Activated CD4-positive, alpha-beta T cell treated with anti-CD3 and anti-CD28 coated beads for 36 hours (primary cell): ENCODE measurements around the gene JAK1. TPM values are rescaled to one million over a fixed set of nuclear protein-coding genes. Genes with fewer than 3 reads are reported as not detected.

Experiments
- ATAC-seq: fragments of 200-7000 bp; cut with Tn5 transposase; one replicate; pipeline ENCODE4 v1.10.0; 2021; ENCODE audit warnings: mild to moderate bottlenecking, moderate library complexity
- CTCF ChIA-PET: fragments of 350-600 bp; sonication (Branson Sonifier 250); formaldehyde crosslinking; loops from one replicate; lab custom pipeline; 2021; ENCODE audit warnings: antibody characterized with exemption; lab: Charles Lee
- POLR2A ChIA-PET: fragments of 350-600 bp; sonication (Branson Sonifier 250); formaldehyde crosslinking; loops from one replicate; lab custom pipeline; 2021; ENCODE audit warnings: antibody characterized with exemption, inconsistent platforms; lab: Charles Lee
- DNase-seq: peaks from one replicate; pipeline ENCODE4 v3.0.0-alpha.2; 2020
- H3K27ac Mint-ChIP-seq: one replicate; pipeline ENCODE4 v1.8.0; 2021; ENCODE audit warnings: mixed read lengths
- H3K27me3 Mint-ChIP-seq: one replicate; pipeline ENCODE4 v1.8.0; 2021; ENCODE audit warnings: mixed read lengths
- H3K36me3 Mint-ChIP-seq: one replicate; pipeline ENCODE4 v1.8.0; 2021; ENCODE audit warnings: low read depth, mixed read lengths
- H3K4me1 Mint-ChIP-seq: one replicate; pipeline ENCODE4 v1.8.0; 2021; ENCODE audit warnings: mixed read lengths
- H3K4me3 Mint-ChIP-seq: one replicate; pipeline ENCODE4 v1.8.0; 2021; ENCODE audit warnings: mild to moderate bottlenecking, moderate library complexity, mixed read lengths
- H3K9me3 Mint-ChIP-seq: one replicate; pipeline ENCODE4 v1.8.0; 2021; ENCODE audit warnings: low read depth, mixed read lengths
- intact Hi-C, 2 experiments: fragments of 100-400 bp; cut with DNase I in 1 of 2; cut with micrococcal nuclease in 1 of 2; formaldehyde crosslinking; loops; one replicate each; pipeline versions ENCODE4 v1.14.2 to v1.15.1; 2022 to 2024; cut with DNase I, micrococcal nuclease
- total RNA-seq, 2 experiments: library from RNA; stranded (reverse); gene quantifications; one replicate each; pipeline ENCODE4 v1.2.3, GENCODE V29; 2021

JAK1 gene
- total RNA-seq, 2 experiments from 2014 or later, result 100 to 114 TPM

DNA sequence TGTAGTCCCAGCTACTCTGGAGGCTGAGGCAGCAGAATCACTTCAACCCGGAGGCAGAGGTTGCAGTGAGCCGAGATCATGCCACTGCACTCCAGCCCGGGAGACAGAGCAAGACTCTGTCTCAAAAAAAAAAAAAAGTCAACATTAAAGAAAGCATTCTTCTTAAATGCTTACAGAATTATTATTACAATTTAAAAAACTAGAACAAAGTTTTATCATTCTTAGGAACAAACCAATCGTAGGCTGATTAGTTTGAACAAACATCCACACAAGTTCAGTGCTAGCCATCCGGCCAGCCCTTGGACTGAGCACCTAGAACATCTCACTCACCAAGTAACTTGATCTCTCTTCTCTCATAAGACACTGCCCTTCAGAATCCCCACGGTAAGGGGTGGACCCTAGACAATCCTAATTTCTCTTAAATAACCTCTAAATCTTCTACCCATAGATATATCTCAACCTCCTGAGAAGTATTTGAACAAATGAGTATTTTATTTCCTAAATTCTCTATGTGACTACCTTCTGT is 16.0 kb downstream of the JAK1 start:
- no peak overlapping the region for H3K4me3 Mint-ChIP-seq
- H3K36me3 Mint-ChIP-seq, result no peaks in the 10 kb centered on the region
- DNase-seq (no peak), ATAC-seq (no peak)
- H3K27me3 Mint-ChIP-seq, result no peaks in the 10 kb centered on the region
- no peaks in the 10 kb centered on the region for H3K9me3 Mint-ChIP-seq
- ChIA-PET POLR2A (no interaction called here), CTCF (interaction anchor here (0.7 kb wide), 1 partner anchor 184 kb away, joined by 3 read pairs; no protein-coding TSS in a partner anchor)
- intact Hi-C loops, result no loop called here
- H3K27ac Mint-ChIP-seq, result peak overlapping the region; percentile 88
- H3K4me1 Mint-ChIP-seq, result peaks cover 74% of the 10 kb centered on the region

DNA sequence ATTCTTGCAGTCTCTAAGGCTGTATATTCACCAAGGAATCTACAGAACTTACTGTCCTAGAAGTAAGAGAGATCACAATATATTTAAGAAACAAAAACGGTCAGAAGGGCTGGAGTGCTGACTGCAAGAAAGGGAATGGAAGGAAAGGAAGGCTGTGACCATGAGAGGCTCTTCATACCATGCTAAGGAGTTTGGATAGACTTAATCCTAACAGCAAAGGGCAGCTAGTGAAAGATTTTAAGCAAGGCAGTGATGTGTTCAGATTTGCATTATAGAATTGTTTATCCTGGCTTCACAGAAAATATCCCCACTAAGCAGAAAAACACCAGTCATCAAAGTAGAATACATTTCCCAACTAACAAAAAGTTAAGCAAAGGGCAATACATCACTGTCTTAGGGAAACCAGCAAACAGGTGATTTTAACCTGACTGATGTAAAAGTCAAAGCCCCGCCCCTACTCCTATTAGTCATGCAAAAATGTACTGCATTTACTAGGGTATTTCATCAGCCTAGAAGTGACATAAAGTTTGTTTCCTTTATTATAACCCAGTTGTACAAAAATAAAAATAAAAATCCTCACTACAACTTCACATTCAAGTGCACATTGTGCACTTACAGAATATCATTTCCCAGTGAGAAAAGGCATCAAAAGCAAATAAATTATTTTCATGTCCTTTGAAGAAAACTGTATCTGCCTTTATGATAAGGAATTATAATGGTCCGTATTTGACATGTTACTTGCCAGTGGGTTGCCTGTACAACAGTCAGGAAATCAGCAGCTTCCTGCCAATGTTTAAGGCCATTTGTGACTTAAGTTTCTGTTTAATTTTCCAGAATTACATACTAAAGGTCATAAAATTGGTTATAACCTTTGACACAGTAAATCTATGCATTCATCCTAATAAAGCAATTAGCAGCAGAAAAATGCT is 17.2 kb downstream of the JAK1 start:
- intact Hi-C loops, result loop anchor here (1.0 kb wide), 2 partner anchors 16 to 27 kb away; no protein-coding TSS in a partner anchor
- CTCF ChIA-PET, result interaction anchor here (0.6 to 0.9 kb wide), 2 partner anchors 13 to 88 kb away, joined by 3 read pairs; no protein-coding TSS in a partner anchor
- peaks cover 2% of the 10 kb centered on the region for H3K36me3 Mint-ChIP-seq
- H3K4me1 Mint-ChIP-seq, result peaks cover 80% of the 10 kb centered on the region
- peak overlapping the region; percentile 86 for H3K27ac Mint-ChIP-seq
- ATAC-seq, result peak; percentile 87
- H3K4me3 Mint-ChIP-seq, result peak overlapping the region; percentile 29
- H3K9me3 Mint-ChIP-seq, result no peaks in the 10 kb centered on the region
- no peaks in the 10 kb centered on the region for H3K27me3 Mint-ChIP-seq
- peak; percentile 71 for DNase-seq
- POLR2A ChIA-PET, result no interaction called here

DNA sequence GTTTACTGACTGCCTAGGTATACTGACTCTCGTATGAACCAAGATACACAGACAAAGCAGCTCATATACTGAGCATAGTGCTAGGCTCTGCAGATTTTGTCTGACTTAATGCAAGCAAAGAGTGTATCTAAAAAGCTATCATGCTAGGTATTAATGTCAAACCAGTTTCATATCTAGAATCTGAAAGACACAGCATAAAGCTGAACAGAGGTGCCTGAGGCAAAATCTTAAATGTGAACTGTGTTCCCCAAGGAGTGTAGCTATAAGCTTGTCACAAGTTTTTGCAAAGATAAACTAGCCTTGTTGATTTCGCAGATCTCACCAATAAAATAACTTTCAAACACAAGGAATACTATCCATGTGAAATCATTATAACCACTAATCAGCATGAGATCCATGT is 18.1 kb downstream of the JAK1 start:
- CTCF ChIA-PET, result interaction anchor here (0.6 to 1.5 kb wide), 4 partner anchors 14 to 89 kb away, joined by 3 to 5 read pairs (median 4); no protein-coding TSS in a partner anchor
- no peak overlapping the region for H3K4me3 Mint-ChIP-seq
- no peak for ATAC-seq
- H3K9me3 Mint-ChIP-seq, result no peaks in the 10 kb centered on the region
- POLR2A ChIA-PET, result interaction anchor here (0.6 kb wide), 1 partner anchor 315 kb away, joined by 3 read pairs; no protein-coding TSS in a partner anchor
- H3K4me1 Mint-ChIP-seq, result peaks cover 74% of the 10 kb centered on the region
- peak overlapping the region; percentile 86 for H3K27ac Mint-ChIP-seq
- DNase-seq, result no peak
- no peaks in the 10 kb centered on the region for H3K27me3 Mint-ChIP-seq
- intact Hi-C loops, result no loop called here
- peaks cover 3% of the 10 kb centered on the region for H3K36me3 Mint-ChIP-seq

DNA sequence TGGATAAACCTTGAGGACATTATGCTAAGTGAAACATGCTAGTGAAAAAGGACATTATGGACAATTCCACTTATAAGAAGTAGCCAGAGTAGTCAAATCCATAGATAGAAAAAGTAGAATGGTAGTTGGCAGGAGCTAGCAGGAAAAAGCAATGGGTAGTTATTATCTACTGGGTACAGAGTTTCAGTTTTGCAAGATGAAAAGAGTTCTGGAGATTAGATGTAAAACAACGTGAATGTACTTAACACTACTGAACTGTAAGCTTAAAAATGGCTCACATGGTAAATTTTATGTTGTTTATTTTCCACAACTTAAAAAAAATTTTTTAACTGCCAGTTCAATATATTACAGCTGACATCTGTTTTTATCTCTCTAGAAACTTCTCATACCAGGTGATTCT is 19.4 kb downstream of the JAK1 start:
- Mint-ChIP-seq H3K4me1 (peaks cover 73% of the 10 kb centered on the region), H3K36me3 (peaks cover 5% of the 10 kb centered on the region), H3K9me3 (no peaks in the 10 kb centered on the region), H3K27me3 (no peaks in the 10 kb centered on the region), H3K27ac (peak overlapping the region; percentile 76), H3K4me3 (no peak overlapping the region)
- intact Hi-C loops, result no loop called here
- ChIA-PET CTCF (interaction anchor here (0.8 to 1.5 kb wide), 3 partner anchors 12 to 78 kb away, joined by 3 to 5 read pairs (median 3); no protein-coding TSS in a partner anchor), POLR2A (interaction anchor here (1.0 kb wide), 1 partner anchor 14 kb away, joined by 4 read pairs; no protein-coding TSS in a partner anchor)
- DNase-seq (no peak), ATAC-seq (no peak)

DNA sequence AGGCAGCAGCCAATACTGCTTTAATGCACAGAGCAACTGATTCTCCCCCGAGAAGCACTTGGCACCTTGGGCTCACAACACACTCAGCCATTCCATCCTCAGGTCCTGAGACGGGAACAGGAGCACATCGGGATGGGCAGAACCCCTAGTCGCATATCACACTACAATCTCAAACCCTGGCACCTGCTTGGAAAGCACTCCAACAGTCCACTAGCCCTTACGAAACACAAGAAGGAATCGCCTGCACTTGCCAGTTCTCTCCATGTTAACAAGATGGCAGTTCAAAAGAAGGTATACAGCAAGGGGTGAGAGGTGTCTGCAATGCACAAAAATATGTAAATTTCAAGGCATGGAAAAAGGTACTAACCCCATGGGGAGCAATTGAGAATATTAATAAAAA is 21.4 kb downstream of the JAK1 start:
- ATAC-seq, result no peak
- CTCF ChIA-PET, result no interaction called here
- intact Hi-C loops, result no loop called here
- DNase-seq, result no peak
- no peaks in the 10 kb centered on the region for H3K9me3 Mint-ChIP-seq
- peaks cover 5% of the 10 kb centered on the region for H3K36me3 Mint-ChIP-seq
- peaks cover 73% of the 10 kb centered on the region for H3K4me1 Mint-ChIP-seq
- no peak overlapping the region for H3K4me3 Mint-ChIP-seq
- H3K27ac Mint-ChIP-seq, result no peak overlapping the region
- POLR2A ChIA-PET, result no interaction called here
- H3K27me3 Mint-ChIP-seq, result no peaks in the 10 kb centered on the region

DNA sequence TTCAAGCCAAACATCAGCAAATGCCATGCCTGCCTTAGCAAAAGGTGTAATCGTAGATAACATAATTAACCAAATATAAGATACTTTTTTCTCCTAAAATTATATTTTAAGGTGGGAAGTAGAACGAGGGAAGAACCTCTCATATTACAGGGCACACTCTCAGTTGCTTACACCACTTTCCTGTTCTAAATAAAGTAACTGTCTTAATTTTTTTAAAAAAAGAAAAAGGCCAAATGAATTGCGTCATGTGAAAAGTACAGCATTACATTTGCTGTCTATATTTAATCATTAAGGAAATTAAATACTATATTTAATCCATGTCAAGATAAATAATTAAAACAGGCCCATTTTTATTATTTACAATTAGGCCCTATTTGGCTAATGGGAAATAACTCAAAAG is 23.7 kb downstream of the JAK1 start:
- Mint-ChIP-seq H3K36me3 (peaks cover 9% of the 10 kb centered on the region), H3K27ac (no peak overlapping the region), H3K27me3 (no peaks in the 10 kb centered on the region), H3K9me3 (peaks cover 3% of the 10 kb centered on the region), H3K4me3 (no peak overlapping the region), H3K4me1 (peaks cover 69% of the 10 kb centered on the region)
- ATAC-seq (no peak), DNase-seq (no peak)
- CTCF ChIA-PET, result no interaction called here
- intact Hi-C loops, result no loop called here
- POLR2A ChIA-PET, result no interaction called here

DNA sequence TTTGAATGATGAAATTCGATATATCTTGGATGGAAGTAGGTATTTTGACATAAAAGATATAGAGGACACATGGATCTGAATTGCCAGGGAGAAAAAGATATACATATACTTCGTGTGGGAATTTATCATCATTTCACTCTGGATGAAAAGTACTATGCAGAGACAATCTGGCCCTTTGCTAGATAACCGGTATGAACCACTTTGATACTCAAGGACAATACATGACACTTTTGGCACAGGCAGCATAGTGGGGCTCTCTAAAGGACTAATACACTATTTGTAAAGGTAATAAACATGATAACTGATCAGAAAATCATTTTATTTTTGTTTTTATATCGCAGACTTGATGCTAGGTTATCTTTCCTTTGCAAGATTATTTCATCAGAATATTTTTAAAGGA is 24.2 kb downstream of the JAK1 start:
- Mint-ChIP-seq H3K27me3 (no peaks in the 10 kb centered on the region), H3K9me3 (peaks cover 3% of the 10 kb centered on the region), H3K4me3 (no peak overlapping the region), H3K36me3 (peaks cover 13% of the 10 kb centered on the region), H3K27ac (peak overlapping the region; percentile 34), H3K4me1 (peaks cover 70% of the 10 kb centered on the region)
- POLR2A ChIA-PET, result no interaction called here
- DNase-seq, result no peak
- intact Hi-C loops, result no loop called here
- CTCF ChIA-PET, result no interaction called here
- no peak for ATAC-seq

DNA sequence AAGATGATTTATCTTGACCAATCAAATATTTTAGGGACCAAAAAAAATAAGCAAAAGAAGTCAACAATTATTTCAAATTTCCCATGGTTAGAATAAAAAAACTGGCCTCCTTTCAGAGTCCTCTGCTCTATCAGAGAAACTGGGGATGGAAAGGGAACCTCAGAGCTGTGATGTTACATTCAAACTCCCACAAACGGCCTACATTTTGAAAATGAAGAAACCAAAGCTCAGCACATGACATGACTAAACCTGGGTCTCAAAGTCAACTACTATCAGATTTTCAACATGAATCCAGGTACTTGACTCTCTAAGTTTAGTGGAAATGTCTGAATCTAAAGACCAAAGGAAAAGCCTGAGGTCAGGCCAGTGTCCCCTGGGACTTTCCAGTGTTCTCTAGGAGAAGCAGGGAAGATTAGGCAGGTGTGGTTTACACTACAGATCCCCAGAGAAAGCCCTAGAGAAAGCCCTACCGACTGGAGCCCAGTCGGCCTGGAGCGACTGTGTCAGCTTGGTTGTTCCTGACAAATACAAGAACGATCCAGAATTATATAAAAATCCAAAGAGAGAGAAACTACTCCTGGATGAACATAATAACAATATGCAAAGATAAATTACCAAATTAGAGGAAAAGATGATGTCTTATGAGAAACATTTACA is 24.8 kb downstream of the JAK1 start:
- peaks cover 67% of the 10 kb centered on the region for H3K4me1 Mint-ChIP-seq
- intact Hi-C loops, result loop anchor here in 1 of 2 experiments (2.0 kb wide), 1 partner anchor 17 kb away; no protein-coding TSS in a partner anchor
- H3K27me3 Mint-ChIP-seq, result no peaks in the 10 kb centered on the region
- peak; percentile 49 for ATAC-seq
- no peak overlapping the region for H3K4me3 Mint-ChIP-seq
- ChIA-PET POLR2A (no interaction called here), CTCF (no interaction called here)
- peaks cover 16% of the 10 kb centered on the region for H3K36me3 Mint-ChIP-seq
- peak overlapping the region; percentile 71 for H3K27ac Mint-ChIP-seq
- no peak for DNase-seq
- H3K9me3 Mint-ChIP-seq, result peaks cover 3% of the 10 kb centered on the region

DNA sequence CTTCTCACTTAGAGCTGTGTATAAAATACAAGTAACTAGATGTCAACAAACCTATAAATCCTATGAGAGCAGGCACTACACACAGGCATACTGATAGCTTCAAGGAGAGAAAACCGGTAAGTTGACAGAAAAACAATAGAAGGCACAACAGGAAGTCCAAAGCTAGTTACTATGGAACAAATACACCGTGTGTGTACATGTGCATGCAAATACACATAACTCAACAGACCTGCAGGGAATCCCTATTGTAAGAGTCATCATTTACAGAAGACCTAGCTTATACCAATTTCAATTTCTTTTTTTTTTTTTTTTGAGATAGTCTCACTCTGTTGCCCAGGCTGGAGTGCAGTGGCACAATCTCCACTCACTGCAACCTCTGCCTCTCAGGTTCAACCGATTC is 26.3 kb downstream of the JAK1 start:
- DNase-seq, result no peak
- peak; percentile 81 for ATAC-seq
- Mint-ChIP-seq H3K4me1 (peaks cover 73% of the 10 kb centered on the region), H3K27ac (peak overlapping the region; percentile 5), H3K27me3 (no peaks in the 10 kb centered on the region), H3K9me3 (peaks cover 3% of the 10 kb centered on the region), H3K36me3 (peaks cover 18% of the 10 kb centered on the region), H3K4me3 (no peak overlapping the region)
- ChIA-PET POLR2A (no interaction called here), CTCF (interaction anchor here (0.7 to 1.6 kb wide), 4 partner anchors 20 to 135 kb away, joined by 3 to 5 read pairs (median 4); no protein-coding TSS in a partner anchor)
- intact Hi-C loops, result loop anchor here in 1 of 2 experiments (2.0 kb wide), 1 partner anchor 15 kb away; no protein-coding TSS in a partner anchor

DNA sequence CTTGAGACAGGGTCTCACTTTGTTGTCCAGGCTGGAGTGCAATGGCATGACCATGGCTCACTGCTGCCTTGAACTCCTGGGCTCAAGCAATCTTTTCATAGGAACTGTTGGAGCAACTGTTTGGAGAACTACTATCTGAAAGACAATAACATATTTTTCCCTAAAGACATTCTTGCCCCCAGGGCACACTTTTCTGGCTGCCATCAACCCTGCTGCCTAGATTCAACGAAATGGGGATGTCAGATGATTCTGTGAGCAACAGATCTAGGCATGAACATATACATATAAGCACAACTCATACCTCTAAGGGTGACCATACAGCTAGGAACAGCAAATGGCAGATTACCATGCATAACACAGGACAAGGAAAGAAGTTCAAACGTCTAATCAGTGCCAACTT is 27.4 kb downstream of the JAK1 start:
- intact Hi-C loops, result no loop called here
- POLR2A ChIA-PET, result no interaction called here
- peaks cover 78% of the 10 kb centered on the region for H3K4me1 Mint-ChIP-seq

DNA sequence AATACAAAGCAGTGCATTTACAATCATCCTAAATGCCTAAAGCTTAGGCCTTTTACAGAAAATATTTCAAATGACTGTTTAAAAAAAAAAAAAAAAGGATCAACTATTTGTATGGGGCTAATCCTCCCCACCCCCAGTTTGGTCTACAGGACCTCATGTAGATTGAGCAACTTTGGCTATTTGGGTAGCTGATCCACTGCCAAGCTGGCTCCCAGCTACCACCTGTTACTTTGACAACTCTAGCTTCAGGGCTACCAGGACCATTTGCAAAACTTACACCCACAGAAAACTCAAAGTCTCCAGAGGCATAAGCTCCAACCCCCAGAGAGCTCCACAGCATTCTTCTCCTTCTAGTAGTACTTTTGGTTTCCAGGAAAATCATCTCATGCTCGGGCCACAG is 29.4 kb downstream of the JAK1 start:
- CTCF ChIA-PET, result no interaction called here
- peaks cover 18% of the 10 kb centered on the region for H3K36me3 Mint-ChIP-seq
- intact Hi-C loops, result no loop called here
- ATAC-seq, result no peak
- no peak overlapping the region for H3K27ac Mint-ChIP-seq
- no peaks in the 10 kb centered on the region for H3K27me3 Mint-ChIP-seq
- peaks cover 81% of the 10 kb centered on the region for H3K4me1 Mint-ChIP-seq
- no peak for DNase-seq
- H3K9me3 Mint-ChIP-seq, result peaks cover 3% of the 10 kb centered on the region
- H3K4me3 Mint-ChIP-seq, result no peak overlapping the region
- POLR2A ChIA-PET, result interaction anchor here (1.2 to 1.4 kb wide), 2 partner anchors 15 to 59 kb away, joined by 3 read pairs; no protein-coding TSS in a partner anchor

More for the DNA sequence above, 27.4 kb downstream of the JAK1 start:
- no peak overlapping the region for H3K27ac Mint-ChIP-seq
- no peak overlapping the region for H3K4me3 Mint-ChIP-seq
- no peaks in the 10 kb centered on the region for H3K27me3 Mint-ChIP-seq
- ATAC-seq, result no peak
- no peak for DNase-seq
- CTCF ChIA-PET, result interaction anchor here (0.7 kb wide), 1 partner anchor 17 kb away, joined by 3 read pairs; no protein-coding TSS in a partner anchor
- H3K9me3 Mint-ChIP-seq, result peaks cover 3% of the 10 kb centered on the region
- peaks cover 17% of the 10 kb centered on the region for H3K36me3 Mint-ChIP-seq
